AG04449 (cell line): ENCODE results near the gene OCSTAMP.

Experiments used
- CTCF ChIA-PET: fragments of 350-600 bp; formaldehyde crosslinking; extraction: SDS; loops from one replicate; lab custom pipeline; 2021; ENCODE audit warnings: antibody characterized with exemption; lab: Yijun Ruan, JAX
- POLR2A ChIA-PET: fragments of 400-600, 350-600 bp; formaldehyde crosslinking; extraction: SDS; loops from one replicate; lab custom pipeline; 2020; ENCODE audit warnings: antibody characterized with exemption, inconsistent platforms; lab: Yijun Ruan, JAX
- DNase-seq: peaks from one replicate; pipeline ENCODE4 v3.0.0-alpha.2; 2010; ENCODE audit warnings: low read depth, low spot score
- H3K4me3 ChIP-seq: 2 replicates; pipeline ENCODE4 v1.5.1; 2011; ENCODE audit warnings: low read depth, mild to moderate bottlenecking, control low read depth, low read length
- CTCF ChIP-seq: IDR thresholded peaks from one replicate; pipeline ENCODE4 v1.5.1; 2011; ENCODE audit warnings: mild to moderate bottlenecking, moderate library complexity, low read length, control low read depth, inconsistent platforms; ENCODE audit not compliant: insufficient read depth; ENCODE audit errors: missing control alignments

The OCSTAMP gene

GRCh38 chr20:46569961-46570360 lies 19.5 kb upstream of the OCSTAMP start:
- ChIA-PET POLR2A (no interaction called here), CTCF (no interaction called here)
- no peak for TF ChIP-seq CTCF

GRCh38 chr20:46568570-46569129 lies 18.2 kb upstream of the OCSTAMP start:
- H3K4me3 ChIP-seq, result no peak overlapping the region
- DNase-seq, result no peak
- CTCF ChIA-PET, result interaction anchor here (0.5 kb wide), 1 partner anchor 1012 kb away, joined by 3 read pairs; no protein-coding TSS in a partner anchor
- no peak for TF ChIP-seq CTCF
- POLR2A ChIA-PET, result no interaction called here

More at GRCh38 chr20:46569961-46570360, 19.5 kb upstream of the OCSTAMP start:
- no peak overlapping the region for H3K4me3 ChIP-seq
- no peak for DNase-seq

GRCh38 chr20:46566125-46566524 lies 15.7 kb upstream of the OCSTAMP start:
- no peak overlapping the region for H3K4me3 ChIP-seq
- DNase-seq, result no peak
- ChIA-PET POLR2A (no interaction called here), CTCF (no interaction called here)
- TF ChIP-seq CTCF, result no peak

- POLR2A ChIA-PET, result interaction anchor here (0.6 kb wide), 1 partner anchor 122 kb away, joined by 3 read pairs; no protein-coding TSS in a partner anchor
- TF ChIP-seq CTCF, result no peak
- CTCF ChIA-PET, result interaction anchor here (1.0 kb wide), 1 partner anchor 10 kb away, joined by 5 read pairs; no protein-coding TSS in a partner anchor
- DNase-seq, result no peak
- no peak overlapping the region for H3K4me3 ChIP-seq
These were observed 13.9 kb upstream of the OCSTAMP start for GRCh38 chr20:46564241-46564957.

- H3K4me3 ChIP-seq, result no peak overlapping the region
- no peak for DNase-seq
- ChIA-PET POLR2A (interaction anchor here (0.6 kb wide), 1 partner anchor 123 kb away, joined by 3 read pairs; no protein-coding TSS in a partner anchor), CTCF (interaction anchor here (1.0 kb wide), 1 partner anchor 10 kb away, joined by 5 read pairs; no protein-coding TSS in a partner anchor)
- no peak for TF ChIP-seq CTCF
These were observed 13.4 kb upstream of the OCSTAMP start for GRCh38 chr20:46563860-46564221.

GRCh38 chr20:46563170-46563859 lies 12.9 kb upstream of the OCSTAMP start:
- no peak for TF ChIP-seq CTCF
- no peak overlapping the region for H3K4me3 ChIP-seq
- CTCF ChIA-PET, result interaction anchor here (1.0 to 2.6 kb wide), 5 partner anchors 10 to 53 kb away, joined by 3 to 14 read pairs (median 6); no protein-coding TSS in a partner anchor
- no peak for DNase-seq
- POLR2A ChIA-PET, result no interaction called here
